IPS DF 4.7 (cell line): ENCODE data around the gene EXD3.

Experiments
- DNase-seq: peaks from one replicate; pipeline ENCODE4 v3.0.0-alpha.2; 2013; ENCODE audit warnings: low spot score; ENCODE audit errors: extremely low read depth

EXD3 gene

DNA sequence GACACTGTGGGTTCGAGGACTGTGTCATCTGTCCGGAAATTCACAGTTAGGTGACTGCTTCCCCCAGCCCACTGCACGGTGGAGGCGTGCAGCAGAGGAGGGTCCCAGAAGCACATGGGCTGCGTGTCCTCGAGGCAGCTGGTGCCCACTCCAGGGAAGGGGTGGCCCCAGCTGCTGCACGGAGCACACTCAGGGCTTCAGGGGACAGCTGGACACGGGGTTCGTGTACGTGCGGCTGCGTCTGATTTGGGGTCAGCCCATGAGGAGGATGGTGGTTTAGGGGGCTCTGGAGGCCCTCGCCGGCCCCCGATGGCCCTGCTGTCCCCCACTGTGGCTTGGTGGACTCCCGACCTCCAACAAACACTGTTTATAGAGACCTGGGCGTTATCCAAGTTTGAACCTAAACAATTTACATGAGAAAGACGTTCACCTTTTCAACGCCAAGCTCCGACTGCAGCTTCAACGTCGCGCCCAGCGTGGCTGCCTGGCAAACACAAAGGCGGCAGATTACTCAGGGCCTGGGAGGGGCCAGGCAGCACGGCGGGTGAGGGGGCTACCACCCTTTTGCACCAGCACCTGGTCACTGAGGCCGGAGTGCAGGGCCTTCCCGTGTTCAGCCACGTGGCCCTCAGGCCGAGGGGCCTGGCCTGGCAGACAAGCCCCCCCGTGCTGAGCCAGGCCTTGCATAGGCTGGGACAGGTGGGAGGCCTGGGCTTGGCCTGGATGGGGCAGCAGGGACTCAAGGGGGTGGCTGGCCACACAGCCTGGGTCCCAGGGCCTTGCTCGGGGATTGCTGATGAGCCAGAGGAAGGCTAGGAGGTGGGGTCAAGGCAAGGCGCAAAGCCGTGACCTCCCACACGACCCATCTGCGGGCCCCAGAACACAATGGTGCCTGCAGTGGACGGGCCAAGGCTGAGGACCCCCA lies 55.2 kb downstream of the EXD3 start:
- no peak for DNase-seq

DNA sequence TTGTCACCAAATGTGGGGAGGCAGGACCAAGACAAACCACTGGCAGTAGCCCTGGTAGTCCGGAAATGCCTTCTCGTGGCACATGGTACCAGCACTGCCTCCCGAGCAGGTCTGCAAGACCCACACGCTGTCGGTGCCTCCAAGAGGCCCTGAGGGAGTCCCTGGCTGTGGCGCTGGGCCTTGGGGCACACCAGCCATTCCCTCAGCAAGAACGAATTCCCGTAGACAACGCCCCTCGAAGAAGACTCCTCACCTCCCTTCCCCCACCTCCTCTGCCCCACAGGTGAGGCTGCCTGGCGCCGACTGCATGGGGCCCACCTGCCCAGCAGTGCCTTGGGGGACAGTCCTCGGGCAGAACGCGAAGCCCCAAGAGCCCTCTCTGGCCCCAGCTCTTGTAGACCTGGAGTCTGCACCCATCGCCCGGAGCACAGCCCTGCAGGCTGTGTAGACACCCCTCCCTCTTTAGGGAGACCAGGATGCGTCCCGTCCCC lies 56.0 kb downstream of the EXD3 start:
- DNase-seq = no peak

DNA sequence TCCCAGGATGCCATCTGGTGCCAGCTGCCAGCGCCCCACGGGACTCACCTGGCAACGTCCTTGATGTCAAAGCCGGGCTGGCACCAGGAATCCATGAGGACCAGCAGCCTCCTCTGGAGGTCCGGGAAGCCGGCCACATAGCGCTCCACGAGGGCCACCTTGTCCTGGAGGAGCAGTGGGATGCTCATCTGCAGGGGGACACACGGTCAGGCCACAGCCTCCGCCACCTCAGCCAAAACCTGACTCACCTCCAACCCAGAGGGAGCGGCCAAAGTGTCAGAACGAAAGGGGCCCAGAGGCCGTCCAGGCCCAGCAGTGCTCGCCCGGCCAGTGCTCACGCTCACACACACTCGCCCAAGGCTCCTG lies 56.5 kb downstream of the EXD3 start:
- no peak for DNase-seq

DNA sequence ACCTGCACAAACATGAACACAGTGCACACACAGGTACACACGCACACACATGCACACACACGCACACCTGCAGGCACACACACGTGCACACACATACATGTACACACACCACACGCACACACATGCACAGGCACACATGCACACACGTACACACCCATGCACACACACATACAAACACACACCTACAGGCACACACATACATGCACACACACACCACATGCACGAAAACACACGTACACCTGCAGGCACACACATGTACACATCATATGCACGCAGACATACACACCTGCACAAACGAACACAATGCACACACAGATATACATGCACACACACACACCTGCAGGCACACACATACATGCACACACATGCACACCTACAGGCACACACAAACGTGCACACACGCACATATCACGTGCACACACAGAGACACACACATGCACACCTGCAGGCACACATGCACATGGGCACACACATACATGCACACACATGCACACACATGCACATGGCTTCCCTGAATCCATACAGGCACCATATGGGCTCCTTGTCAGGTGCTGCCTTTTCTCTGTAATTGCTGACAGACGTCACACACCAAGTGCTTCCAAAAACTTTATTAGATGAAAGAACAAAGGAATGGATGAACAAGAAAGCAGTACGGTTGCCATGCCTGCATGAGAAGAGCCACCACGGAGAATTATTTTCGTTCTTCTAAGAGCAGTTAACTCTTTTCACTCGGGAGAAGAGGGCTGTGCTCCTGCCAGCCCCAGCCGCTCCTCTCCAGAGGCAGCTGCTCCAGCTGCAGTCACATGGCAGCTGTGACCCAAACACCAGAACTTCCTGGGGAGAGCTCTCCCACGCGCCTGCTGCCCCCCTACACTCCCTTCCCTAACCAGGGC lies 57.2 kb downstream of the EXD3 start:
- DNase-seq = no peak

DNA sequence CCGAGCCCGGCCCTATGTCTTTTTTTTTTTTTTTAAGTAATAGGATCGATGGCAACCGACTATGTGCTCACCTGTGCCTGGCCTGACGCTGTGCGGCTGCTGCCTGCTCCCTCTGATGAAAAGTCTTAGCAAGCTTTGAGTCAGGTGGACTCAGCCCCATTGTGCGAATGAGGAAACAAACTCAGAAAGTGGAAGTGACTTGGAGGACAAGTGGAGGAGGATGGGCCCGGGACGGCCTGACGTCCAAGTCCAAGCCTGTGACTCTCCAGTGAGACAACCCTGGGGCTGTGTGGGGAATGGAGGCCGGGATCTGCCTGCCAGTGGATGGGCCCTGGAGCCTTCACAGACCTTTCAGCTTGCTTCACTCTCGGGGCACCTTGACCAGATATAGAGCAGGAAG lies 57.9 kb downstream of the EXD3 start:
- DNase-seq = no peak

DNA sequence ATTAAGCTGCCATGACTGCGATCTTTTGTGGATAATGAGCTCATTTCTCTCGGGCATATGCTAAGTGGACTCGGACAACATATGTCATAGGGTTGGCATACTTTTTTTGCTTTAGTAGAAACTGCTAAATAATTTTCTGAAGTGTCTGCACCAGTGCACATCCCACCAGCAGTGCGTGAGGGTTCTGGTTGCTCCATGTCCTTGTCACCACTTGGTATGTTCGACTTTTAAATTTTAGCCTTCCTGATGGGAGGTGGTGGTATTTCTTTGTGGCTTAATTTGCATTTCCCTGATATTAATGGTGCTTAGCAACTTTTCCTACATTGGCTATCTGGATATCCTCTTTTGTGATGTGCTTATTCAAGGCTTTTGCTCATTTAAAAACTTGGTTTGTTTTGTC lies 63.1 kb downstream of the EXD3 start:
- DNase-seq = no peak

DNA sequence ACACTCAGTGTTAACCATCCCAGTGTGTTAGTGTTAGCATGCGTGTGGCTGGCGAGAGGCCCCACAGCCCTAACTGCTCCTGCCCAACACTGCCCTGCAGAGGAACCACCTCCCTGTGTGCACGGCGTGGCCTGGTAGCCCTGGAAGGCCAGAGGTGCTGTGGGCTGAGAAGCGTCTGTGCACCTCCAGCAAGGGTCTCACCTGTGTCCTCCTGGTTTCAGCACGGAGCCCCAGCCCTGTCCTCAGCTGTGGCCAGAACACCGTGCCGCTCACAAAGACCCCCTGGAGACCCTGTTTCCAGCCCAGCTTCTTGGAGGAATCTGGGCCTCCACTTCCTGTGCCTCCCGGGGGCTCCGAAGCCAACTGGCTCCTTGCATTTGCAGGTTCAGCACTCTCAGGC lies 64.8 kb downstream of the EXD3 start:
- no peak for DNase-seq

DNA sequence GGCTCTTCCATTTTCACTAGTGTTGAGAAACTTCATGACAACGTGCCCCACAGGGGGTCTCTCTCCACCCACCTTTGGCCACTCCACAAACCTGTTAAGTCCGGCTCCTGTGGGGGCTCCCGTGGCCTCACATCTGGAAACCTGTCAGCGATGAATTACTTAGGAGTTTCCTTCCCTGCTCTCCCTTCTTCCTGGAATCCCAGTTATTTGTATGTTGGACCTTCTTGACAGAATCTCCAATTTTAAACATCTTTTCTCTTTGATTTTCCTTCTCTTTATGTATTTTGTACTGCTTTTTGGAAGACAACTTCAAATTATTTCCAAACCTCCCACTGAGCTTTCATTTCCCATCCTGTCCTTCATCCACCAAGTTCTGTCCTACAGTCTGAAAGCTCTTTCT lies 65.8 kb downstream of the EXD3 start:
- no peak for DNase-seq

DNA sequence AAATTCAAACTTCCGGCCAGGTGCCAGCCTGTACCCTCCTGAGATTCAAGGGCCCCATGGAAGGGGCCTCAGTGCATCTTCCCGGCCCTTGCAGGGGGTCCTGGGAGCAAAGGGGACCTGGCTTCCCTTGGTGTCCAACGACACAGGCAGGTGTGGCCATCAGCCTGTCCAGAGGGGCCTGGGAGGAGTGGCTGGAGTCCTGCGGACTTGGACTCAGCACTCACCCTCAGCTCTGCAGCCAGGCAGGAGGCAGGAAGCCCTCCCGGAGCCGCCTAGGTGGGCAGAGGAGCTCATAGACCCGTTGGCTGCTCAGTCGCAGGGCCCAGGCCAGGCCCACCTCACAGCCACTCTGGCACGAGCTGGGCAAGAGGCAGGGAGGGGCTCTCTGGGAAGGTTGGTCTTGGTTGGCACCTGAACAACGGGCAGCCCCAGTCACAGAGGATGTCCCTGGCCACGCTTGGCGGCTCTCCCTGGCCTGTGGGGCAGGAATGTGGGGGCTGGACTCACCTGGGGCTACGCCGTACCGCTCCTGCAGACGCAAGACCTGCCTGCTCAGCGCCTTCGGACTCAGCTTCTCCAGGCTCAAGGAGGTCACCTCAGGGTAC lies 67.1 kb downstream of the EXD3 start:
- DNase-seq = no peak

DNA sequence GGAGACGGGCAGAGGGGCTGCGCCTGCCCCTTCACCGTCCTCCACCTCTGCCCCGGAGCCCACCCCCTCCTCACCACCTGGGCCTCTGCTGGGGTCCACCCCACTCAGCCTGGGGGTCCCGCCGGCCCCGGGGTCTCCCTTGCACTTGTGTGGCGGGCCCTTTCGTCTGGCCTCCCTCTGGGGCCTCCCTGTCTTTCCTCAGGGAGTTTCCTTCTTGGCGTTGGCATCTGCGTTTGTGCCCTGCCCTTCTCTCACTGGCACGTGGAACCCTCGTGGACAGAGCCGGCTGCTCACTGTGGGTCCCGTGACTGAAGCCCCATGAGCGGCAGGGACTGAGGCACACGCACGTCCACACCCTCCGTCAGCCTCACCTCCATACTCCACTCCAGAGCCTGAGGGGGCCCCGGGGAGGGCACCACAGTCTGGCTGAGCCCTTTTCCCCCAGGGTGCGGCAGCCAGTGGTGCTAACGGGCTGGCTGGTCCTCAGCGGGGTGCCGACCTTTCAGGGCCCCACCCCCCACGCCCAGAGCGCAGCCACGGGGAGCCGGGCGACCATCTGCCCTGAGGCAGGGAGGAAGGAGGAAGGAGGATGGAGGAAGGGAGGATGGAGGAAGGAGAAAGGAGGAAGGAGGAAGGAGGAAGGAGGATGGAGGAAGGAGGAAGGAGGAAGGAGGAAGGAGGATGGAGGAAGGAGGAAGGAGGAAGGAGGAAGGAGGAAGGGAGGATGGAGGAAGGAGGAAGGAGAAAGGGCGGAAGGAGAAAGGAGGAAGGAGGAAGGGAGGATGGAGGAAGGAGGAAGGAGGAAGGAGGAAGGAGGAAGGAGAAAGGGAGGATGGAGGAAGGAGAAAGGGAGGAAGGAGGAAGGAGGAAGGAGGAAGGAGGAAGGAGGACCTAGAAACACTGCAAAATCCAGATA lies 67.9 kb downstream of the EXD3 start:
- no peak for DNase-seq

DNA sequence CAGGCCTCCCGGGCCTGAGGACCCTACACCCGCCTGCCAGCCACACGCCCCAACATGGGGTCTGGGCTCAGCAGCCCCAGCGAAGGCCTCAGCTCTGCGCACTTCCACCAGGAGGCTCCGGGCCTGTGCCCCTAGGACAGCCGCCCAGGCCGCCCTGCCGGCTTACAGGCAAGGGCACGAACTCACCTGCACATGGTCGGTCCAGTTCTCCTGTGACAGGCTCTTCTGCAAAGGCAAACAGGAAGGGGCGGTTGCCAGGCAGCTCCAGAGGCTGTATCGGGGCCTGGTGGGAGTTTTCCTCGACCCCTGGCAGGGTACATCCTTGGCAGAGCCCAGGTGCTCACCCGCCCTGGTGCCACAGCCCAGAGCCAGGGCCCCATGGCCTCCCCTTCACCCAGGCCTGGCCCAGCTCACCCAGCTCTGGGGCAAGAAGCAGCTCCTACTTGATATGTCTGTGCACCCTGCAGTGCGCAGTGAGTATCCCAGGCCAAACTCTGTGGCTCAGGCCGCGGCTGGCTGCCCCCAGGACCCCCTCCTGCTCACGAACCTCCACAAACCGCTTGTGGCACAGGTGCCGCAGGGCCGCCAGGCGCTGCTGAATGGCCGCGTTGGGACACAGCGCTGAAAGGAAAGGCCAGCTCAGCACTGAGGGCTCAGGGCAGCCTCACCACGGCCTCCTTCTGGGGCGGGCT lies 68.7 kb downstream of the EXD3 start:
- DNase-seq = no peak

DNA sequence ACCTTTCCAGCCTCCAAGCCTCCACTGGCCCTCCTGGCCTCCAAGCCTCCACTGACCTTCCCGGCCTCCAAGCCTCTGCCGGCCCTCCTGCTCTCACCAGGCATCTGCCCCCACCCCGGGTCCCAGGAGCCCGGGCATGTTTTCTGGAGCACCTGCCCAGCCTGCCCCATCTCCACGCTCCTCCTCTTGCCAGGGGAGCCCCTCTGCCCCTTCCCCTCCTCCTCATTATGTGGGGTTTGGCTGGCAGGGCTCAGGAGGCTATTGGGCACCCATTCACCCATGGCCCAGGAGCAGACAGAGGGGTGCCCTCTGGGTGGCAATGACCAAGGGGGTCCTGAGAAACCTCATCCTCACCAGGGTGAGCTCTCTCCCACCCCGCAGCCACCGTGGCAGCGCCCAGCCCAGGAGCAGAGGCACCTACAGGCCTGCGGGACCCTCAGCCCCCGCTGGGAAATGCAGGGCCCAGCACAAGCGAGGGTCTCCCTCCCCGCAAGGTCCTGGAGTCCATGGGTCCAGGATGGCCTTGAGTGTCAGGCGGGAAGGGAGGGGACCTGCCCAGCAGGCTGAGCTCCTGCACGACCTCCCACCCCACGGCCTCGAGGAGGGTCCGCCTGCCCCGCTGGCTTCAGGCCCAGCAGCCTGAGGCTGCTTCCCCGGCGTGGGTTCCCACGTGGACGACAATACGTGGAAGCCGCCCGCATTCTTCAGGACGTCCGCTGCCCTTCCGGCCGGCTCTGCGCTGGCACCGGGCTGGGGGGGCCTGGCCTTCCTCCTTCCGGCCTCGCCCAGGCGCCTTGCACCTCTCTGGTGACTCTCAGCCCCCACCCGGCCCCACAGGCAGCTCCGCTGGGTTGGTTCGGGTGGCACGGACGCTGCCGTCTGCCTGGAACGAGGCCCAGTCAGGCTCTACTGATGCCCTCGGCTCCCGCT lies 69.5 kb downstream of the EXD3 start:
- DNase-seq = no peak

DNA sequence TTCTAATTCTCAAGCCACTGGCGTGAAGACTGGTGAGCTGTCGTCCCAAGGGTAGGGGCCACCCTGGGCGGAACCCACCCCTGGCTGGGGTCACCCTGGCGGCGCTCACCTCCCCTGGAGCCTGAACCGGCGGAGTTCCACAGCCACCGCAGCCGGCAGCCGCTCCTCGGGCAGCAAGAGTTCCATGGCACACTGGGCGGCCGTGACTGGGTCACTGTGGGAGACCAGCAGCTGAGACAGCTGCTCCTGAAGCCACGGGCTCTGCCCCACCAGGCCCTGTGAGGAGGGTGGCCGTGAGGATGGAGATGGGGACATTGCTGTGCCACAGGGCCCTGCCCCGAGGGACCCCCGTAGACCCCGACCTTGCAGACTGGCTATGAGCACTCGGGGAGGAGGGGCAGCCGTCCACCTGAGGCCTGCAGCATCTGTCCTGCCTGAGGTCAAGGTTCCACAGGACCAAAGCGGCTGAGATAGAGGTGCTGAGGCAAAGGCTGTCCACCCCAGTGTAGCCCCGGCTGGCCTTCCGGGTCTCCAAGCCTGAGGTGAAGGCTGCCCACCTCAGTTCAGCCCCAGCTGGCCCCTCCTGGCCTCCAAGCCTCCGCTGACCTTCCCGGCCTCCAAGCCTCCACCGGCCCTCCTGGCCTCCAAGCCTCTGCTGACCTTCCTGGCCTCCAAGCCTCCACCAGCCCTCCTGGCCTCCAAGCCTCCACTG lies 70.3 kb downstream of the EXD3 start:
- DNase-seq = no peak

DNA sequence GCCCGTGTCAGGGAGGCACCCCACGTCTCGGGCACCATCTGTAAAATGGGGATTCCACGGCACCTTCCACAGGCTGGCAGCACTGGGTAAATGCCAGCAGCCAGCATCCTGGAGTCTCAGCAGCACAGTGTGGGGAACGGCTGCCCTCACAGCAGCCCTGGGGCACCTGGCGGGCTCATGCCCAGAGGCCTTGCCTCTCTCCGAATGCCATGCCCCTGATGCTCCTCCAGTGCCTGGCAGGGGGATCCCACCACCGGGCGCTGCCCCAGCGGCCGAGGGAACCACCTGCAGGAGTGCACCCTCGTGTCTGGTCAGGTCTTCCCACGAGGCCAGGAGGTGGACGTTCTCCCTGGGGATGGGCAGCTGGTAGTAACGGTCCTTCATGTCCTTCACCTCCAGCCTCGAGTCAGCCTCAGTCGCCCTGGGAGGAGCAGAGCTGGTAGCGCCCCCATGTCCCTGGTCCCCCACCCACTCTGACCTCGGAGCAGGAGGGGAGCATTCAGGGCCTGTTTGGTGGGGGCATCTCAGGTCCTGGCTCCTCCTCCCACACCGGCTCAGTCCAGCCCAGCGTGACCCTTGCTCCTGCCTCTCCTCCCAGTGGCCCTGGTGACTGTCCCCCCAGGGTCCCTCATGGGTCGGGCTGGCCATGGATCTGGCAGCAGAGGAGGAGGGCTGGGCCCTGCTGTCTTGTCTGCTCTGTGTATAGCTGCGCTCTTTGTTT lies 71.0 kb downstream of the EXD3 start:
- DNase-seq = no peak

DNA sequence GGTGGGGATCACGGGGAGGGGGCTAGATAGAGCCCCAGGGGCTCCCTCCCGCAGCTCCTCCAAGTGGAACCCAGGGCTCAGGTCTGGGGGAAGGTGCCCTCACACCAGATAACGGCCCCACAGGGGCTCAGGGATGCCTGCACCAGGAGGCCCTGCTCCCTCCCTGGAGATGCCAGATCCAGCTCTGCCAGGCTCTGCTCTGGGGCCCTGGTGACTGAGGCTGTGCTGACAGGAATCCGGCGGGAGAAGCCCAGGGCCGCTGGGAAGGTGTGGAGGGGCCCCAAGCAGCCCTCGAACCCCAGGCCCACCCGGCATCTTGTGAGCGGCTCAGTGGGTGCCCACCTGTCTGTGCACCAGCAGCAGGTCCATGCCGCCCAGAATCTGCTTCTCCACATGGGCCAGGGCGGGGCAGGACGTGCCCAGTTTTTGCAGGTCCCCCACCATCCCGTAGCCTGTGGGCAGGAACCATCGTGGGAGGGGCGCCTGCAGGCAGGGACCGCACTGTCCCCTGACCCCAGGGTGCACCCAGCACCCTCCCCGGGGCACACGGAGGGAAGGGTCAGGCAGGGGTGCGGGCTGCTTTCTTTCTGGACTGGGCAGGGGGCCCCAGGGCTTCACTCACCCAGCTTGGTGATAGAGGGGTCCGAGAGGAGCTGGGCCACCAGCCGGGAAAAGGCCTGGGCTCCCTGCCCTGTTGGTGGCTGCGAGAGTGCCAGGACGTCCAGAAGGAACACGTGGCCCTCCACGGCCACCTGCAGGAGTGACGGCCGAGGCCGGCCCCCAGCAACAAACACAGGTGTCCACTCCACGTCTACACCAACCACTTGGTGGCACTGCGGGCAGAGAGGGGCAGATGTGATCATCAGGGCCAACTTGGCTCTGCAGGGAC lies 72.0 kb downstream of the EXD3 start:
- DNase-seq = no peak

DNA sequence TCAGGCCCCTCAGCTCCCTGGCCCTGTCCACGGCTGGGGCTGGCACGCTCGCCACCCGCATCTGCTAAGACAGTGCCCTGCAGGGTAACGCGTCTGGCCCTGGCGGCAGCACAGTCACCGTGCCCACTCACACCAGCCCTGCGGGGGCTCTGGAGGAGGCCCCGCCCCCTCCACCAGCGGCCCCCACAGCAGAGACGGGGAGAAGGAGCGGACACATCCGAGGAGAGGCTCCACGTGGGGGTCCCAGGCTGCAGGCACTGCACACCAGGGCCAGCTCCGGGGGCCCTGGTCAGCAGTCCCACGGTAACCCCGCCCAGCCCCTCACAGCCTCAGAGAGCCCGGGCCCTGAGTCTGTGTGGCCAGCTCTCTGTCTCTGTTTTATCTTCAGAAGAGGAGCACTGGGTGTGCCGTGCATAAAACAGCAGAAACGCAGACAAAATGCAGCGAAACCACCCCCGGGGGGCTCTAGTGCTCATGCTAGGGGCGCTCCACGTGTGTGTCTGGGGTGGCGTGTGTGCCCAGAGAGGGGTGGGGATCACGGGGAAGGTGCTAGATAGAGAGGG lies 73.4 kb downstream of the EXD3 start:
- no peak for DNase-seq
